ENCODE data around the gene EDC3. TPM values are rescaled to one million over a fixed set of nuclear protein-coding genes. Genes with fewer than 3 reads are reported as not detected.

Gene EDC3
- total and polyA plus RNA-seq, 9 of the 15 experiments (the other 6 are each of a cell fraction or from before 2014, with no cell fraction given), result 11.7 to 63.9 (median 32.8) TPM

- intact Hi-C loops (cut with micrococcal nuclease) (no loop called here), in situ Hi-C loops (cut with MboI) (no loop called here)
- FAIRE-seq, result no peak
- Histone ChIP-seq H3K79me2 (ENCODE audit: control insufficient read depth, insufficient read depth, low read length) (no peaks in the 10 kb centered on the region), H4K20me1 (replicated peaks; ENCODE audit: control insufficient read depth, insufficient read depth, low read length) (no peaks in the 10 kb centered on the region), H3K4me2 (ENCODE audit: insufficient read depth, low read length) (no peak overlapping the region), H3K4me3 (no peak overlapping the region), H3K27me3 (ENCODE audit: control insufficient read depth in 2 of 2, insufficient read depth in 2 of 2, low read length in 2 of 2) (peaks cover 39 to 73% of the 10 kb centered on the region in 2 experiments), H3K36me3 (ENCODE audit: control insufficient read depth, insufficient read depth, low read length) (no peaks in the 10 kb centered on the region), H2AFZ (ENCODE audit: low read depth, low read length) (no peak overlapping the region), H3K9me3 (replicated peaks; ENCODE audit: control insufficient read depth, insufficient read depth, low read depth, low read length) (no peaks in the 10 kb centered on the region), H3K27ac (ENCODE audit: extremely low read depth, low read depth, low read length) (no peak overlapping the region), H3K4me1 (replicated peaks in 1 of 2; ENCODE audit: control insufficient read depth in 2 of 2, insufficient read depth in 2 of 2, low read length in 2 of 2) (peaks cover 5 to 19% of the 10 kb centered on the region in 2 experiments; a peak in 2 of 5 replicates), H3K9ac (ENCODE audit: insufficient read depth in 1 of 2, low read depth in 2 of 2, low read length in 2 of 2) (no peak overlapping the region), H3K9me1 (ENCODE audit: control insufficient read depth, insufficient read depth, low read length) (no peaks in the 10 kb centered on the region)
- ChIA-PET CTCF (ENCODE audit: low intra/inter-chr PET ratio) (no interaction called here), POLR2A (no interaction called here)
- no peak for DNase-seq (ENCODE audit: extremely low read depth in 1 of 4, low spot score in 3 of 4)
- BruUV-seq (replicated peaks), result no TSS peak
- no peak for ATAC-seq
- TF ChIP-seq NBN (IDR thresholded peaks at IDR 0.05; ENCODE audit: low read depth) (no peak), ZNF561 (CRISPR knock-in tag; conservative IDR thresholded peaks at IDR 0.05) (no peak)
- 27% methylated on average over 20 of the region's 24 CpGs for WGBS (ENCODE audit: insufficient coverage, low coverage, missing lambda C conversion rate)
These were observed 30.9 kb upstream of the EDC3 start for GRCh38 chr15:74726774-74727164.

DNA sequence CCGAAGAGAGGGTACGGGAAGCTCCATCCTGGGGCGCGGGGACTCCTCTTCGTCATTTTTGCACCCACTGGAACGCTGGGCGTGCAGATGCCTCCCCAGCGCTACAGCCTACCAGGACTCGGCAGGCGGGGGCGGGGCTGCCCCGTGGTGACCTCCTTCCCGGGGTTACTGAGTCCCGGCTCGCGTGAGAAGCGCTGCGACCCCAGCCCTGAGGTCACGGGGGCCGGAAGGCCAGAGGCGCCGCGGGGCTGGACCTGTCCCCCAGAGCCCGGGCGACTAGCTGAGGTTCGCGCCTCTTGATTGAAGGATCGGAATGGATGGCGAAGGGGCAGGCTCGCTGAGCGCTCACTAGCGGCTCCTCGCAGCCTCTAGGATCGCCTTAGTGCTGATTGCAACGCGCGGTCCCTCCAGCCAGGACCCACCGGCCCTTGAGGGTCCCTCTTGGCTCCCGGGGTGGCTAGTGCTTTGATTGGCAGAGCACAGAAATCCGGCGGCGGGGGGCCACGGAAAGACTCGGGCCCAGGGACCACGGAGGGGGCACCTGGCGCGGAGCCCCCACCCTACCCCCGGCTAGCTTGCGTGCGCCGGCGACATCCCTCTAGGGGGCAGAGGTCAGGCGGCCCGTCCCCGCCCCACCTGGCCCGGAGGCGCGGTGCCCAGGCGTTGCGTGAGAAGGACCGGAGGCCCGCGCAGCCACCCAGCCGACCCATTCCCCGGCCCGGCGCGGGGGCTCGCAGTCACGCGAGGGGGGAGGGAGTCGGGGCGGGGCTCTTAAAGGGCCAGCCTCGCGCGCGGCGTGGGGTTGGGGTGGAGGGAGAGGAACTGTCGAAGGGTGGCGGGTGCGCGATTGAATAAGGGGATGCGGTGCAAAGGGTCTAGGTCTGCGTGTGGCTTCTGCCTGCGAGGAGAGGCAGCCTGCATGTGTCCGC lies 30.3 kb upstream of the EDC3 start:
- no peak overlapping the region for H3K27ac ChIP-seq (ENCODE audit: extremely low read depth, low read depth, low read length)
- H4K20me1 ChIP-seq (replicated peaks; ENCODE audit: control insufficient read depth, insufficient read depth, low read length), result no peaks in the 10 kb centered on the region
- DNase-seq (ENCODE audit: extremely low read depth in 1 of 4, low spot score in 3 of 4), result peak in 2 of 4 experiments; percentile 53 to 56
- peak overlapping the region in 1 of 2 experiments; percentile 45; a peak in 2 of 4 replicates for H3K9ac ChIP-seq (ENCODE audit: insufficient read depth in 1 of 2, low read depth in 2 of 2, low read length in 2 of 2)
- FAIRE-seq, result no peak
- intact Hi-C loops (cut with micrococcal nuclease), result no loop called here
- peaks cover 41 to 74% of the 10 kb centered on the region in 2 experiments for H3K27me3 ChIP-seq (ENCODE audit: control insufficient read depth in 2 of 2, insufficient read depth in 2 of 2, low read length in 2 of 2)
- H3K79me2 ChIP-seq (ENCODE audit: control insufficient read depth, insufficient read depth, low read length), result no peaks in the 10 kb centered on the region
- in situ Hi-C loops (cut with MboI), result no loop called here
- BruUV-seq (replicated peaks), result no TSS peak
- peaks cover 5 to 19% of the 10 kb centered on the region in 2 experiments; a peak in 2 of 5 replicates for H3K4me1 ChIP-seq (replicated peaks in 1 of 2; ENCODE audit: control insufficient read depth in 2 of 2, insufficient read depth in 2 of 2, low read length in 2 of 2)
- H3K36me3 ChIP-seq (ENCODE audit: control insufficient read depth, insufficient read depth, low read length), result no peaks in the 10 kb centered on the region
- H3K9me3 ChIP-seq (replicated peaks; ENCODE audit: control insufficient read depth, insufficient read depth, low read depth, low read length), result no peaks in the 10 kb centered on the region
- CTCF ChIA-PET (ENCODE audit: low intra/inter-chr PET ratio), result interaction anchor here (0.6 kb wide), 1 partner anchor 256 kb away, joined by 4 read pairs; no protein-coding TSS in a partner anchor
- H3K9me1 ChIP-seq (ENCODE audit: control insufficient read depth, insufficient read depth, low read length), result no peaks in the 10 kb centered on the region
- H3K4me2 ChIP-seq (ENCODE audit: insufficient read depth, low read length), result peak overlapping the region; percentile 12
- WGBS (ENCODE audit: insufficient coverage, low coverage, missing lambda C conversion rate), result 10% methylated on average over 43 of the region's 86 CpGs
- ATAC-seq, result peak; percentile 72
- POLR2A ChIA-PET, result interaction anchor here (0.6 to 1.0 kb wide), 3 partner anchors 11 to 41 kb away, joined by 3 to 4 read pairs (median 3); no protein-coding TSS in a partner anchor
- H2AFZ ChIP-seq (ENCODE audit: low read depth, low read length), result no peak overlapping the region; the same call in 1 of the 2 replicates
- H3K4me3 ChIP-seq, result peak overlapping the region; percentile 10
- TF ChIP-seq VEZF1 (CRISPR knock-in tag; IDR thresholded peaks at IDR 0.05), result peak; percentile 24; the same call in 1 of the 2 replicates
- TF ChIP-seq ZFP36 (IDR thresholded peaks at IDR 0.05; ENCODE audit: low read depth, low read length, partially characterized antibody), result no peak
- no peak for TF ChIP-seq SMAD1 (IDR thresholded peaks at IDR 0.05; ENCODE audit: low read depth, low read length, partially characterized antibody)
- TF ChIP-seq BCL6 (CRISPR knock-in tag; IDR thresholded peaks at IDR 0.05), result no peak
- no peak for TF ChIP-seq ZNF717 (CRISPR knock-in tag; IDR thresholded peaks at IDR 0.05)
- 0 out of 4 replicates have a peak, but pooled peaks of 1 of the 2 experiments have one; percentile 26 for TF ChIP-seq UBTF (IDR thresholded peaks at IDR 0.05; ENCODE audit: borderline replicate concordance in 1 of 2, low read depth in 2 of 2, low read length in 2 of 2)
- no peak for TF ChIP-seq ZNF764 (CRISPR knock-in tag; IDR thresholded peaks at IDR 0.05; ENCODE audit: low read depth)

All from K562 (cell line).